NCI-H226 (cell line): ENCODE data around the gene NOL4L.

Experiments
- DNase-seq: peaks from one replicate; pipeline ENCODE4 v3.0.0-alpha.2; 2015

NOL4L gene

GRCh38 chr20:32453467-32454163, 131.5 kb downstream of the NOL4L start:
- no peak for DNase-seq

DNA sequence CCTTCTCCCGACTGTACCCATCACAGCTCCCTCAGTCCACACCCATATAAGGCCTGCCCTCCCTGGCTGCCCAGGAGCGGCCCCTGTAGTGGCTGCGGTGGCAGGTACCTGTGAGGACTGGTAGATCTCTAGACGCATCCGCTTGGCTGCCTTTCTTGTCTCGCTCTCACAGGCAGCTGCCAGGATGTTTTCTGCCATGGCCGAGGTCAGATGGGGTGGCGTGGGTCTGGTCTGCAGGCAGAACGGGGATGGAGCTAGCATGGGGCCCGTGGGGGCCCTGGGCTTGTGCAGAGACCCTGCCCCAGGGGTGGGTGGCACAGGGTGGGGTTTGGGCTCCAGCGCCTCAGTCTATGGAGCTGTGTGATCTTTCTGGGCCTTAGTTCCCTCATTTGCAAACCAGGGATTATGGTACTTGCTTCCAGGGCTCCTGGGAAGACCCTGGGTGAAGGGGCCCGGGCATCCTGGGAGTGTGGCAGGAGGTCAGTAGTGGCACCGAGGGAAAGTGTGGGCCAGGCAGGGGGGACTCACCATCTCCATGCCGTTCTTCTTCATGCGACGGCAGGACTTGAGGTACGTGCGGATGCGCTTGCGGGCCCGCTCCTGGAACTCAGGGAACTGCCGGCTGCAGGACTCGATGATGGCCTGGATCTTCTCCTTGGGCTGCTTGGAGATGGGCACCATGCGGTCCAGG, 132.2 kb downstream of the NOL4L start:
- no peak for DNase-seq

- no peak for DNase-seq
Measured at GRCh38 chr20:32451682-32452461, 133.3 kb downstream of the NOL4L start.

GRCh38 chr20:32451340-32451681, 133.8 kb downstream of the NOL4L start:
- no peak for DNase-seq

DNA sequence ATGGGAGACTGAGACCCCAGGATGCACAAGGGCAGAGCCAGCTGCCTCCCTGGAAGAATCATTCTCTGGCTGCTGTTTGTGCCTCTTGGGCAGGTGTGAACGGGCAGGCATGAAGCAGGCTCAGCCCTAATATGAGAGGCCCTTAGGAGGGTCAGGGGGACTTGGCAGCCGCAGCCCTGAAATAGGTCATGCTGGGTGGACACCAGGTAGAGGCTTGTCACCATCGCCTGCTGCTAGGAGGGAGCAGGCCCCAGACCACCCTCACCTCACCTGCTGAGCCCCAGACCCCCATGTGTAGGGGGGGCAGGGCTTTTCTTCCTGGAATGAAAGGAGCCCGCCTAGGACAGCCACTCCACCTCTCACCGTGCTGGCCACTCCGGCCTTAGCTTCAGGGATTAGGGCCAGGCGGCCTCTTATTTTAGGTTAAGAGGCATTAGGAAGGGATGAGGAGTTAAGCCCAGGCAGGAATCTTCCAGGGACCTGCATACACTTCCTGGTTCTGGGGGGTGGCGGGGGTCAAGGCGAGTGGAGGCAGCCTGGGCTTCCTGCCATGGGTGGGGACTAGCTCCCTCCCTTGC, 134.6 kb downstream of the NOL4L start:
- no peak for DNase-seq

DNA sequence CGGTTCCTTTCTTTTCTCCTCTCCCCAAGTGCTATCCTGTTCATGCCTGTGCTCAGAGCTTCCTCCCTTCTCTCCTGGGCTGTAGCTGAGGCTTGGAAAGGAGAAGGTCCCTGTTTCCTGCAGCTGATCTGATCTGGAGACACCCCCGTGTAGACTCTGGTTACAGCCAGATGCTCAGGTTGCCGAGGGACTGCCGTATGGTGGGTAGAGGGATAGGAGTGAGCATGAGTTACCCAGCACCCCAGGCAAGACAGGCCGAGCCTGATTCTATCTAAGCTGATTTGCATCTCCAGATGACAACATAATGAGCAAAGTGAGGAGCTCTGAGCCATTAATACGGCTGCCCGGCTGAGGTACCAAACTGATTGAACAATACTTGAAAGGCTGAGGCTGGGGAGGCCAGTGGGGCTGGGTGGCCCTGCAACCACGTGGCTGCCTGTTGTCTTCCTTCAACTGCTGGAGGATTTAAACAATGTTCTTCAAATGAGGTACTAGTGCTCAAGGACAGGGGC, 135.2 kb downstream of the NOL4L start:
- DNase-seq = no peak

DNA sequence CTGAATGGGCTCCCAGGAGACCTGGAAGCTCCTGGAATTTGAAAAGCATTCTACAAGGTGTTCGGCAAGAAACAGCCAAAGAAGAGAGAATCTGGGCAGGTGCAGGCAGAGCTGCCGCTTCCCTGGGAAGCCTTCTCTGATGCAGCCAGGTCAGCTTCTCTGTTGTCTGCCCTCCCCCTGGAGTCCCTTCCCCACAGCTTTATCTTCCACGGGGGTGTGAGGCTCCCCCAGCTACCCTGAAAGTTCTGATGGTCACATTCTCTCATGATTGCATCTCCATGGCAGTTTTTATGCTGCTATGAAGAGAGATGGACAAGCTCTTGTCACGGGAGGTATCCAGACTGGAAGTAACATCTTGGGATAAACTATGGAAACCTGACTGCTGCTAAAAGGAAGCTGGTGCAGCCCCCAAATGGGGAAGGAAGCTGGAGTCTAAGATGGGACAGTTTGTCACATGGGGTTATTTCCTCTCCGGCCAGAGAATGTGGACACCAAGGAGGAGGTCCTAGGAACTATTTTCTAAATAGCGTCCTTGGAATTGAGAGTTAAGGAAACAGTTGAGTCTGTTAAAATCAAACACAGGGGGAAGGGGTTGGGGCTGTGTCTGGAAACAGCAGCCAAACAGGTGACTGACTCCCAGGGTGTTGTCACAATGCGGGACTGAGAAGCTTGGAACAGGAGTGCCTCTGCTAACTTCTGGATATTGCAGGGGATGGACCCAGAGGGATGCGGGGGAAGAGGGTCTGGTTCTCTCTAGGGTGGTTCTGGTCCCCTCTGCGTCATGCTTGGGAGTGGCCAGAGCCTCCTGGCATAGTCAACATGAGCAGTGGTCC, 135.9 kb downstream of the NOL4L start:
- no peak for DNase-seq

GRCh38 chr20:32448306-32449056, 136.7 kb downstream of the NOL4L start:
- DNase-seq = no peak

DNA sequence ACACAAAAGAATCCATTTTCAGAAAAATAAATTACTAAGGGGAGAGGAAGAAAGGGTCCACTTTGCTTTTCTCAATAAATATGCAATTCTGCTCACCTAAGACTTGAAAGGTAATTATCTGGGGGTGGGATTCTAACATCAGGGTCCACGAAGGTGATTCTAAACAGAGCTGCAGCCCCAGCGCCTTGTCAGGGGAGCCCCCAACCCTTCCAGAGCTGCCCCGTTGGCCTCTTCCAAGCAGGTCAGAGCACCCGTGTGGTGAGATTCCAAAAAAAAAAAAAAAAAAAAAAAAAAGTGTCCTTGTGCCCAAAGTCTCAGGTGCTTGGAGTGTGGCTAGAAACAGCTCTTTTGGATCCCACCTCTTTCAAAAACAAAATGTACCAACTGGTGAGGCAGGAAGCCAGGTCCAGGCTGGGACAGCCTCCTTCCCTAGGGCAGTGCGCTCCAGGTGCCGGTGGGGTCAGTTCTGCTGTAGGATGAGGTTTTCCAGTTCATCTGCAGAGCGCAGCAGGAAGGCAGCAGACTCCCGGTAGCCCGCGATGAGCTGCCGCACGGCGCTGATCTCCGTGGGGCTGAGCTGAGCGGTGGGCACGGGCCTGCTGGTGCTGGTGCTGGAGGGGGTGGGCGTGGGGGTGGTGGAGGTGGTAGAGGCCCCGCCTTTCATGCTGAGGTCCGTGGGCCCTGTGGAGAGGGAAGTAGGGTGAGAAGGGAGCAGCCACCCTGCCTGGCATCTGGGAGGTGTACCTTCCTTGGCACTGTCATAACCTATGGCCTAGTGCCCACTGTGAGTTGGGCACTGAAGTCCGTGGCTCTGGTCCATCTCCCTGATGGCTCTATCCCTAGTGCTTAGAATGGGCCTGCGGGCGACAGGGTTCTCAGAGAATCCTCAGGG, 137.8 kb downstream of the NOL4L start:
- no peak for DNase-seq

DNA sequence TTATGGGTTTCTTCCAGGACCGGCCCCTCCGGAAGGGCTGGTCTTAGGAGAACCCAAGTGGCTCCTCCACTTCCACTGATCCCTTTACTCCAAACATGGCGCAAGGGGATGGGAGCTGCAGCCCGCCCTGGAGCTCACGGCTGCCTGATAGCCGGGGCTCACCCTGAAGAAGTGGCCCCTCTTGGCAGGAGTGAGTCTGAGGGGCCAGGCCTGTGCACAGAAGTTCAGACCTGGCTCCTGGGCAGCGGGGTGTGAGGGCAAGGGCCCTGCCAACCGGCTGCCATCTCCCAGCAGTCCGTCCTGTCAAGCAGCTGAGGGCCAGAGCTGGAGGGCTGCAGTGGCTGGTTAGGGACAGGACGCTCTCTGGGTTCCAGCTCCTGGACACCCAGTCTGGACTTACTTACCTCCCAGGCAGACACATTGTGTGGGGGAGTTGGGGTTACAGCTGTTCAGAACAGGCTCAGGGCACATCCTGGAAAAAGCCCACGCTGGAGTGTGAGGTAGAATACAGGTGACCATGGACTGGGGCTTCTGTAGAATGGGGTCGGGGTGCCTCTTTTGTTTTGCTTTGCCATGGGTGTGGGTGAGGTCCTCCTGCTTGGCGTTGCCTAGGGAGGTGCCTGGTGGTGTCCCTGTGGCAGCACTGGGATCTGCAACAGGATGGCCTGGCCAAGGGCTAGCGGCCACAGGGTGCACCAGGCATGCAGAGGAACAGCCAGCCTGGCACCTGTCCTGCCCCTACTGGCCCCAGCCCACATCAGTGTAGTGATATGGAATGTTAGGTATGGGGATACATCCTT, 138.6 kb downstream of the NOL4L start:
- DNase-seq = no peak

- DNase-seq = no peak
Measured at GRCh38 chr20:32445539-32446273, 139.4 kb downstream of the NOL4L start.

GRCh38 chr20:32444474-32445220, 140.5 kb downstream of the NOL4L start:
- no peak for DNase-seq

DNA sequence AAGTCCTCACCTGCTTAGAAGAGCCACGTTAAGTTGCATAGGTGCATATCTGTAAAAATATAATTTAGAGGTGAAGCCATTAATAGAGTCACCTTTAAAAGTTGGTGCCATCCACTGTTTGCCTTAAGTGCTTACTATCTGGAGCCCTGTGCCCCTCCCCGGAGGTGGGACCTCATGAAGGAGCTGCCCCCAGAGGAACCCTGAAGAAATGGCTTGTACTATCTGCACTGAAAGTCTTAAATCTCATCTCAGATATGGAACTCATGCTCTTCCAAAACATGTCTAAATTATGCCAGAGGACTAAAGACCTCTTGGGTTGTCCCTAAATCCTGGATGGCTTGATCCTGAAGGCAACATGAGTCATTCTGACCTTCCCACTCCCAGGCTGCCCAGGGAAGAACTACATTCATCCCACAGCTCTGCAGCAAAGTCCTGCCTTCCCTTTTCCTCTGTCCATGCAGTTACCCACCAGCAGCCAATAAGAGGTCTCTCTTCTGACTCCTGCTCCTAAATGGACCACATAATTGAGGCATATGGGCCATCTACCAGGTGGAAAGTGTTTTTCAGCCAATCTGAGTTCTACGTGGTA, 141.7 kb downstream of the NOL4L start:
- no peak for DNase-seq

DNA sequence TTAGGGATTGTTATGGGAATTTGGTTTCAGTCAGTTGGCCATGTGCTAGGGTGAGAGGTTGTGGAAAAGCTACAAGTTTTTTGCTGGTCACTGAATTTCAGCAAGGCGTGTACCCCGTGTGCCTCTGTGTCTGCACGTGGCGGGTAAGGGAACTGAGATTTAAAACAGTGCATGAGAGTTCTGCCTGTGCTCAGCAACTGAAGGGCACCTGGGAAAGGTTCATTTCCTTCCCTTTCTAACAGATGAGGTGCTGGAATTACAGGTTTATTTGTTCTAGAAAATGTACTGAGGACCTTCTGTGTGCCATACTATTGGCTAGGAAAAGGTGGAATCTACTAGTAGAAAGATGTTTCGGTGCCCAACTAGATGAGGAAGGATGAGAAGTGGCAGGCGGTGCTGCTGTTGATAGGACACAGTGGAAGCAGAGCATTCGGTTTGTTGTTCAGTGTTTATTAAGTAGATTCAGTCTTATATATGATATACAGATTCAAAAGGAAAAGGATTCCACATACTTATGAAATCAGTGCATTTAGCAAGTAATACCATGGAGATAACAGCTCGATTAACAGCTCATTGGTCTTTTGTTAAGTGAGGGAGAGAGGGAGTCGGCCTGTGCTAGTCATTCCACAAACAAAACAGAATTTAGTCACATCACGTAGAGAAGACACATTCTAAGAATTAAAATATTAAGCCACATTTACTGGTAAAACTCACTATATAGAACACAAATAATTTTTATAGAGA, 142.3 kb downstream of the NOL4L start:
- no peak for DNase-seq

DNA sequence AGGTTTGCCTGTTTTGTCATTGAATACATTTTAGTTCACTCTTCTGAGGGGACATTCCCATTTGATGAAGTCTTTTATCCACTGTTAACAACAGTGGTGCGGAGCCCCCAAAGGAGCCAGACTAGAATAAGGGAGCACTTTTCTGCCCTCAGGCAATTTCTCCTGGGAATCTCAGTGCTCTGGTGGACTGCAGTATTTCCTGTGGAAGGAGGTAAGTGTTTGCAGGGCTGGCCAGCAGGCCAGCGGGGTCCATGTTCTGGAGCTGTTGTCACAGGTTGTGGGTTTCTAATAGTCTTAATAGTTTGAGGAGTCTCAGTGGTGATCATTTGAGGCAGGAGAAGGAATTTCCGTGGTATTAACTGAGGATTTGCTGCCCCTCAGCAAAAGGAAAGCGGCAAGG, 143.5 kb downstream of the NOL4L start:
- DNase-seq = no peak

- DNase-seq = no peak
Measured at GRCh38 chr20:32440758-32441078, 144.4 kb downstream of the NOL4L start.

GRCh38 chr20:32440069-32440757, 144.9 kb downstream of the NOL4L start:
- DNase-seq = no peak
